ENCODE measurements around the gene FMNL2.

Gene FMNL2

DNA sequence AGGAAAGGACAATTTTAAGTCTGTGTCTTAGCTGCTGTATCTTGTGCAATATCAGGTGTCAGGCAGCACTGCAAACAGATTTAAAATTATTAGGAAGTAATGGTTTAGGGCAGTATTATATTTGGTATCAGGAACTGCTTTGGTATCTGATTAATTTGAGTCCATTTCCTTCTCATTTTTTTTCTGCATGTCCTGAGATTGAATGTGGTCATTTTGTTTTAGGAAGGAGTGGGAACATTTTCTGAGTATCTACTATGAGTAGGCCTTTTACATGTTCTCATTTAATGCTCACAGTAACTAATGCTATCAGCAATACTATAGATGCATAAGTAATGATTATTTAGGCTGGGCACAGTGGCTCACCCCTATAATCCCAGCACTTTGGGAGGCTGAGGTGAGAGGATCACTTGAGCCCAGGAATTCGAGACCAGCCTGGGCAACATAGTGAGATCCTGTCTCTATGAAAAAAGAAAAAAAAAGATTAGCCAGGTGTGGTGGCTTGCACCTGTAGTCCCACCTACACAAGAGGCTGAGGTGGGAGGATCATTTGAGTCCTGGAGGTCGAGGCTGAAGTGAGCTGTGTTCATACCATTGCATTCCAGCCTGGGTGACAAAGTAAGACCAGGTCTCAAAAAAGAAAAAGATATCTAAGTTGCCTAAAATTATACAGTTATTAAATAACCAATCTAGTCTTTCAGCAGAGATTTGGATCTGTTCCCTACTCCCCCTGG, 4.7 kb downstream of the FMNL2 start:
- no peak for DNase-seq

GRCh38 chr2:152342259-152343046, 7.5 kb downstream of the FMNL2 start:
- DNase-seq: no peak

DNA sequence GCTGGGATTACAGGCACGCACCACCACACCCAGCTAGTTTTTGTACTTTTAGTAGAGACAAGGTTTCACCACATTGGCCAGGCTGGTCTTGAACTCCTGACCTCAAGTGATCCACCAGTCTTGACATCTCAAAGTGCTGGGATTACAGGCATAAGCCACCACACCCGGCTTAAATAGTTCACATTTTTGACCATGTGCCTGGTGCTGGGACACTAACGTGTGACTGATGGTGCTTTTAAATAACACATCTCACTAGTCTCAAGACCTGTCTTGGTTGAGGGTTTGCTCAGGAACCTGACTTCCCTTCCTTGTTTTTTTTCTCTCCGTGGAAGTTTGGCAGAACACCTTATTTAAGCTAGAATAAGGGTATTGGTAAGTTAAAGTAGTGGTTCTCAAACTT, 8.5 kb downstream of the FMNL2 start:
- no peak for DNase-seq

DNA sequence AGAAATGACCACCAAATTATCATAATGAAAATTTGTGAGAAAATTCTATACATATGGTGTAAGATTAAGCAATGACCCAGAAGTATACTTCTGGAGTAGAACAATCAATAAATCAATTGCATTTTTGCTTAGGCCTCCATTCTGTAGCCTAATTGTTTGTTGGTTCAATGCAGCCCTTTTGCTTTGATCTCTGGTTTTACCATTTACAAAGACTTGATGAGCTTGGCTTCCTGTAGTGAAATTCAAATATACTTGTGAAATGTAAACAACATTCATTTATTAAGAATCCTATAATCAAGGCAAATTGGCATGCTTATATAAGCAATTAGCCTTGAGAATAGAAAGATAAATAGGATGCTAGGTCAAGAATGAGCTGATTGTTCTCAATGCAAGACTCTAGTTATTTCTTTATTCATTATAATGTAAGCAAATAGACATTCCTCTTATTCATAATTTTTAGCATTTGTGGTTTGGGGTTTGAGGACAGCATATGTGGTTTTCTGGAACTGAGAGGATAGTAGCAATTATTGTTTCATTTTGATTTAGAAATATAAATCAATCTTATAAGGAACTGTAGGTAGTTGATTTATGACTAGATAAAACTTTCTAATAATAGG, 9.7 kb downstream of the FMNL2 start:
- no peak for DNase-seq

DNA sequence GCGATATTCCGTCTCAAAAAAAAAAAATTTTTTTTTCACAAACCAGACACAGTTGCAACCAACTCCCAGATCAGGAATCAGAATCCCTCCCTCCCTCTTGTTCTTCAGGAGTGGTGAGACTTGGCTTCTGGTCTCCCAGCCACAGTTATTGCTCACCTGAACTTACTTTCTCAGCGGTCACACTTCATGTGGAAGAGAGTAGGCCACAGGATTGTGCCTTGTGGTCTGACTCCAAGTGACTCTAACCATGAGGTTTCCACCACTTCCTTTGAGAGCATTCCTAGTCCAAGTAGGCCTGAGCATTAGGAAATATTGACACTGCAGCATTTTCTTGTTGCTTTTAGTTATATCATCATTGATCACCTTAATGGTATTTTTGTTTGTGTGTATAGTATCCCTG, 12.1 kb downstream of the FMNL2 start:
- DNase-seq: no peak

GRCh38 chr2:152348388-152348787, 13.4 kb downstream of the FMNL2 start:
- no peak for DNase-seq

GRCh38 chr2:152349416-152349815, 14.4 kb downstream of the FMNL2 start:
- DNase-seq: no peak

- DNase-seq: no peak
Observed at GRCh38 chr2:152350155-152350679, 15.2 kb downstream of the FMNL2 start.

- DNase-seq: no peak
Observed at GRCh38 chr2:152352616-152353015, 17.6 kb downstream of the FMNL2 start.

- DNase-seq: no peak
Observed at GRCh38 chr2:152353364-152353763, 18.4 kb downstream of the FMNL2 start.

GRCh38 chr2:152354069-152354755, 19.2 kb downstream of the FMNL2 start:
- no peak for DNase-seq

DNA sequence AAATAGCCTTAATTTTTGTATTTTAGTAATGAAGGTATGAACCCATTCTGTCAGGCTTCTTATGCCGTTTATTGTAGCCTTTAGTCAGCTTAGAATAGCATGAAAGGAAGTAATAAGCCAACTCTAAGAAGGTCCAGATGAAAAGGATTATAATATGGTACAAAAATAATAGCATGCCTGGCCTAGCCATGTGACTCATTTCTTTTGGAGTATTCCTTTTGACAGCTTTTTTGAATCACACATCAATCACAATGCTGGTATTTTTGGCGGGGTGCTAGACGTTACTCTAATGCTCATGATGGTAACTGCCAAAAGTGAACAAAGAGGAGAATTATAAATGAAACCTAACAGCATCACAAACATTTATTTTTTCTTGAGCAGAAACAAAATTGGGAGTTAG, 19.9 kb downstream of the FMNL2 start:
- DNase-seq: no peak

GRCh38 chr2:152355409-152355831, 20.4 kb downstream of the FMNL2 start:
- no peak for DNase-seq

DNA sequence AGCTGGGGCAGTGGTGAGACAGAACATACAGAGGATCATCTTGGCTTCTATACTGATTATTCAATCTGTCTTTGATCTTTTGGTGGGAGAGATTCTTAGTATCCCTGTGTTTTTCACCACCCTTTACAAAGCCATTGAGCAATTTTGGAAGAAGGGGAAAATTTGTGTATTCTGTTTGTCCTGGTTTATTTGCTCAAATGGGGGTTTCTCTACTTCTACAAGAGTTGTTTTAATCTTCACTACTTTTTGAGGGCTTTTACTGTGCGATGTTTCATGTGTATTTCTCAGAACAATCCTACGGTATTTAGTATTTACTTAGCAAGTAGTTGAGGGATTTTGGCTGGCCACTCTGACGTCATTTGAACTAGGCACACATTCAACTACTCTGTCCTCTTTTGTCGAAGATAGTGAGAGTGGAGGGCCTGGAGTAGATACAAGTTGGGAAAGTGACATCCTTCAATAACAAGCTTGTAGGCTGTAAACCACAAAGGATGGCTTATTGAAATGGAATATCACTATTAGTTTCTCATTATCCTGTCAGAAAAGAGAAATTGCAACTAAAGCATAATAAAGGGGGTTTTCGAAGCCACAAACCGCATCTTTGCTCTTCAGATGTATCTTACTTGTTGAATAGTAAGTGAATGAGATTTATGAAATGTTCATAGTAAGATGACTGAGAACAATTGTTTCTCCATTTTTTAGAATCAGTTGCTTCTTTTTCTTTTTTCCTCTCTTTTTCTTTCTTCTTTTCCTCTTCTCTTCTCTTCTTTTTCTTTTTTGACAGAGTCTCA, 24.8 kb downstream of the FMNL2 start:
- no peak for DNase-seq

GRCh38 chr2:152363936-152364335, 29.0 kb downstream of the FMNL2 start:
- DNase-seq: no peak

DNA sequence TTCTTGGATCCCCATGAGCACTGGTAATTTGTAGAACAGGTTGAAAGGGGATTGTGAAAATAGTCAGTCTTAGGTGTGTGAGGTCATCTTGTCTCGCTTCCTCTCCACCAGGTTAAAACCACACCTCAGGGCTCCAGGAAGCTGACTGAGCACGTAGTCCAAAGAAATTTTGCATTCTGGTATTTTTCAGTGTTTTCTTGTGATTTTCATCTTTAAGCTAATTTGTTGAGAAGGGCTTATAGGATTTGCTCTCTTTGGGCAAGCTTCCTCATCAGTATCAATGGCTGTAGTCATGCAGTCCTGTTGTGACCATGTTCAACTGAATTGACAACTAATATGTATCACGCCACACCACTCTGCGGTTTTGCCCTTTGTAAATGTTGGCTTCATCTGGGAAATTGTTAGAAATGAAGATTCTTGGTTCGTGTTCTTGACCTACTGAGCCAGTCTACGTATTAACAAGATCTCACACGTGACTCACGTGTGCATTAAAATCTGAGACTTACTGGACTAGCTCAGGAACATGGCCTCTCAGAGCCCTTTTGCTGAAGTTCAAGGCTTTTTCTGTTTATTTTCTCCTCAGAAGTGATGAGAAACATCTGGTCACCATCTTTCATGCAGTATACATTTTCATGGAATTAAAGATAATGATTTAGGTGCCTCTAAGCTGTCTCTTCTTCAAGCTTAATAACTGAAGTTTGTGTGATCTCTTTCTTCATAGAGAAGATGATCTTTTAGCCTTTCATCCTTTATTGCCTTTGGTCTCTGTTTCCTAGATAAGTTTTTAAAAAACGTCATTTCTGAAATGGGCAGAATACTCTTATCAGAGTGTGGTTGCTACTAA, 32.8 kb downstream of the FMNL2 start:
- no peak for DNase-seq

- DNase-seq: no peak
Observed at GRCh38 chr2:152369176-152369860, 34.3 kb downstream of the FMNL2 start.

- no peak for DNase-seq
Observed at GRCh38 chr2:152370783-152371182, 35.8 kb downstream of the FMNL2 start.

GRCh38 chr2:152372438-152372984, 37.5 kb downstream of the FMNL2 start:
- no peak for DNase-seq

DNA sequence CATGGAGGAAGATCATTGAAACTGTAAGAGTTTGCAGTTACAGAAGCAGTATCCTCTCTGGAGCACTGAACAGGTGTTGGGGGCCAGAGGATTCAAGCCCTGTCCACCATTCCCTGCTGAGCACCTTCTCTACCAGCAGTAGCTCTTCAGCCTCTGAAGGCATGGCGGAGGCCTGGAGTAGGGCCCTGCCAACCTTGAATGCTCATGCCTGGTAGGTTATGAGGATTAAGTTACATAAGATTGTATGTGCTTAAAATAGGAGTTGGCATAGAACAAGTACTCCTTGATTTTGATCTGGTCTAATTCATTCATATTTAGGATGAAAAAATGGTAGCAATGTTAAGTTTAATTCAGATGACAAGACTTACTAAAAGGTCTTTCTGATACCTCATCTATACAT, 40.2 kb downstream of the FMNL2 start:
- no peak for DNase-seq

Measured in DMS53 (cell line).